HG03378 (cell line): Measurements from ENCODE around the gene POMGNT2.
"Not testable (repeated sequence)": the region's sequence is repeated elsewhere in the genome, so short reads cannot be mapped to it uniquely, and the experiment has no call there.

Source experiments
- ATAC-seq: cut with Tn5 transposase; IDR thresholded peaks from one replicate; pipeline ENCODE4 v1.9.1; 2021; ENCODE audit warnings: mild to moderate bottlenecking, moderate library complexity; ENCODE audit not compliant: unreplicated experiment

Gene POMGNT2

GRCh38 chr3:43077261-43077660 is 28.6 kb downstream of the POMGNT2 start:
- no peak for ATAC-seq

- no peak for ATAC-seq
Observed at GRCh38 chr3:43076857-43077256, 29.0 kb downstream of the POMGNT2 start.

DNA sequence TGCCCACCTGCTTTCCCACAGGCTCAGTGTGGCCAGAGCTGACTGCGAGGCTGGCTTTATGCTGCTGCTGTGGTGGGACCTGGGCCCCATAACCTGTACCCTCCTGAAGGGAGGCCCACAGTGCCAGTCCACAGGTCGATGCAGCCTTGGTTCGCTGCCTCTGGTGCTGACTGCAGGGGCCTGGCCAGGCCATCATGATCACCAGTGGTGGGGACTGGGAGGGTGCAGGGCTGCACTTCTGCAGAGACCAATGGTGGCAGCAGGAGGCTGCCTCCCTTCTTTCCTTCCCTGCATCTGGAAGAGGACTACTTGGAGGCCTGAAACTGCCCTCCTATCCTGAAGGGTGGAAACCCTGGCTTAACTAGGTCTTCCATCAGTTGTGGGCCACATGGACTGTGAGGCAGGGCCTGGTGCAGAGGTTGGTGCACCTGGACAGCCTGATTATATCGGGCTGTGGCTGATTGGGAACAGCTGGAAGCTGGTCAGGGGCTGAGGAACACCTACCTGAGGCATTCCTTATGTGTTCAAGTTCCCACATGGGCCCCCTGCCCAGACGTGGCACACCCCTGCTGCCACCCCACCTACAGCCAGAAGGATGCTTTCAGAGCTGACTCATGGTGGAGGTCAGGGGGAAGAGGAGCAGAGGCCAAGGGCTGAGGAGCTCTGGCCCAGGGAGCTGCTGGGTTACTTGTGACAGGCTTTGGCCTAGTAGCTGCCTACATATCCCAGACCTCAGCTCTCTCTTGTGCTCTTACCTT is 29.8 kb downstream of the POMGNT2 start:
- ATAC-seq: no peak

DNA sequence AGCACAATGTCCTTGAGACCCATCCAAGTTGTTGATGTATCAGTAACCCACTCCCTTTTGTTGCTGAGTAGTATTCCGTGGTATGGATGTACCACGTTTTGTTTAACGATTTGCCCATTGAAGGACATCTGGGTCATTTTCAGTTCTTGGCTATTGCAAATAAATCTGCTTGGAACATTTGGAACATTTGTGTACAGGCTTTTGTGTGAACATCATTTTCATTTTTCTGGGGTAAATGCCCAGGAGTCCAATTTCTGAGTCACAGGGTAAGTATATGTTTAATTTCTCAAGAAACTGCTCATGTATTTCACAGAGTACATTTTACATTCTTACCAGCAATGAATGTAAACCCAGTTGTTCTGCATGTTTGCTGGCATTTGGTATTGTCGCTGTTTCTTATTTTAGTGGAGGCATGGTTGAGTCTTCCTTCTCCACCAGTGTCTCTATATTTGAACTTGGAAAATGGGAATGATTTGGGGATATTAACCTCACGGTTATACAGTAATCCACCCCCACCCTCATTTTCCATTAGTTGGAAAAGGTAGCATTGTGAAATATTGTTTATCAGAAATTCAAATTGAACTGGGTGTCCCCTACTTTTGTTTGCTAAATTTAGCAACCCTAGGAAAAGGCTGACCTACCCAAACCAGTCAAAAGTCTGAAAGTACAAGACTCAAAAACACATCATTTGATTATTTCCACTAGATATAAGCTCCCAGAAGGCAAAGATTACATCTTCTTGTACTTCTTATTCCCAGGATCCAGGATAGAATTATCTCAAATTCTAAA is 30.8 kb downstream of the POMGNT2 start:
- no peak for ATAC-seq

DNA sequence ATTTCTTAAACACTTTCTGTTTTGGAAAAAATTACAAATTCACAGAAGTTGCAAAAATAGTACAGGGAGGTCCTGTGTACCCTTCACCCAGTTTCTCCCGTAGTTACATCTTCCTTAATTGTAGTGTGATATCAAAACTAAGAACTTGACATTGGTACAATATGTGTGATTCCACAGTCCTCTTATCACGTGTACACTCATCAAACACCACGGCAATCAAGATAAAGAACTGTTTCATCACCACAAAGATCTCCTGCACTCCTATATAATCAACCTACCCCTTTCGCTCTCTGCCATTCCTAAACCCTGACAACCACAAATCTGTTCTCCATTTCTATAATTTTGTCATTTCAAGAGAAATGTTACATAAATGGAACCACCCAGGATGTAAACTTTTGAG is 31.4 kb downstream of the POMGNT2 start:
- ATAC-seq: no peak

GRCh38 chr3:43073836-43074220 is 32.1 kb downstream of the POMGNT2 start:
- no peak for ATAC-seq

- ATAC-seq: no peak
Observed at GRCh38 chr3:43073116-43073835, 32.6 kb downstream of the POMGNT2 start.

DNA sequence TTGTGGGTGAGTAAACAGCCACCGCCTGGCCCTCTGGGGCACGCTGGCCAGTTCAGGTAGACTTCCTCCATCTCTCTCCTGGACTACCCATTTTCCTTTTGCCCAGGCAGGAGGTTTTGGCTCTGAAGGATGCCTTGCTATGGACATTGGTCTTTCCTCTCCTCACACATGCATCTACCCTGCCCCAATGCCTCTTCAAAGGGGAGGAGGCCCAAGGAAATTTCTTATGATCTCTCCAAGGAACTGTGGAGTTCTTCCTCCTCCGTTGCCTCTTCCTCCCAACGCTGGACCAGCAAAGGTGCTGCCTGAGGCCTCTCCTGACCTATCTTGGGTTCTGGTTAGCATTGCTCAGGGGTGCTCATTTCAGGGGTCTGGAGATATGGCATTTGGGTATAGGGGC is 33.5 kb downstream of the POMGNT2 start:
- ATAC-seq: no peak

- no peak for ATAC-seq
Observed at GRCh38 chr3:43071313-43071893, 34.5 kb downstream of the POMGNT2 start.

DNA sequence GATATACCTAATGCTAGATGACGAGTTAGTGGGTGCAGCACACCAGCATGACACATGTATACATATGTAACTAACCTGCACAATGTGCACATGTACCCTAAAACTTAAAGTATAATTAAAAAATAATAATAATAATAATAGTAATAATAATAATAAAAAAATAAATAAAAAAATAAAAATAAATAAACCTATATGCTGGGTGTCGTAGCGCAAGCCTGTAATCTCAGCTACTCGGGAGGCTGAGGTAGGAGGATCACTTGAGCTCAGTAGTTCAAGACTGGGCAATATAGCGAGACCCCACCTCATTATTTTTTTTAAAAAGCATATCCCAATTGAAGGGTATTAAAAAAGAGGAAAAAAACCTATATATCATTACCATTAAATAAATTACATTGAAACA is 35.2 kb downstream of the POMGNT2 start:
- ATAC-seq: not testable (repeated sequence)

GRCh38 chr3:43063114-43063513 is 42.8 kb downstream of the POMGNT2 start:
- no peak for ATAC-seq

DNA sequence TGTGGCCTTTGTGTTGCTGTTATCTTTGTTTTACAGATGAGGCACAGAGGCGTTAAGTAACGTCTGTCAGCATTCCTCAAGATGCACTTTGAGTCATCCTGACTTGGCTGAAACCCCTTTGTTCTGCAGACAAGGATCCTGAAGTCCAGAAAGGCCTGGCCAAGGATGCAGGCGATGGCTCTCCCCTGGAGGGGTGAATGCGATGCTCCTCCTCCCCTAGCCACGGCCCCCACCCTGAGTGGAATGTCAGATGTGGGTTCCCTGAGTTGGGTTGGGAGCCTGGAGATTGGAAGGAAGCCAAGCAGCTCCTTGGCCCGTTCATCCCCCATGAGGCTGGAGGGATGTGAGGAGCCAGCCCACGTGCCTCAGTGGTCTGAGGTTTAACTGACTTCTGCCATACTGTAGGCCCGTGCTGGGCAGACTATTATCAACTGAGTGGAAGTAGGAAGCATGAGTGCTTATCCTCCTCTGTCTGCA is 43.3 kb downstream of the POMGNT2 start:
- ATAC-seq: no peak

- no peak for ATAC-seq
Observed at GRCh38 chr3:43062040-43062563, 43.8 kb downstream of the POMGNT2 start.

GRCh38 chr3:43061101-43061895 is 44.6 kb downstream of the POMGNT2 start:
- no peak for ATAC-seq

GRCh38 chr3:43059456-43059855 is 46.4 kb downstream of the POMGNT2 start:
- no peak for ATAC-seq

DNA sequence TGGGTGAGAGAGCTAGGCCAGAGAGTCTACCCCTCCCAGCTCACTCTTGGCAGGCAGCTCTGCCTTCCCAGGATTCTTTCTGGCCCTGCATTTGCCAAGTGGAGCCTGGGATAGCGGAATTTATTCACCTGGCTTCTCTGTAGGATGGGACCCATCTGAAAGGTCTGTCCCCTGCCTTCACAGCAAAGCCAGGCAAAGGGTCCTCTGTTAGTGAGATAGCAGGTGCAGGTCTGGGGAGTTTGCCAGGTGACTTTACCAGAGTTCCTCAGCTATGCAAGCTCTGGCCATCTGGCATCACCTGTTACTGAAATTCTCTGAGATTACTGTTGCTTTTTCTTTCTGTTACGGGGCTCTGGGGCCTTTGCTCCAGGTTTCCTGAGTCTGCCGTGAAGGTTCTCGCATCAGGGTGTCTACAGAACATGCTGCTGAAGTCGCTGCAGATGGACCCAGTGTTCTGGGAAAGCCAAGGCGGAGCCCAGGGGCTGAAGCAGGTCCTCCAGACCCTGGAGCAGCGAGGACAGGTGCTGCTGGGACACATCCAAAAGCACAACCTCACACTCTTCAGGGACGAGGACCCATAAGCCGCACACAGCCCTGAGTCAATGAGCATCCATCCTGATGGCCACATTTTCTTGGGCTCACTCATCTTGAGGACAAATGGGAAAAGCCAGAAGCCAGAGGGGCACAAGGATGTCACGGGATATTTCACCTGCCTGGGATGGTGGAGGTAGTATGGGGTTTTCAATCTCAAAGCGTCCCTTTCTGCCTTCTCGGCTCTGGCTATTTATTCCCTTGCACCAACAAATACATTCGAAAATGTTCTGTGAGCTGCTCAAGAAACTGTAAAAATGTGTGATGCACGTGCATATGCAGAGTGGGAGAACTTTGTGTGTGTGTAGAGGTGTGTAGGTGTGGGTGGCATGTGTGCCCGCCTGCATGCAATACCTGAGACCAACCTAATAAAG is 49.8 kb downstream of the POMGNT2 start:
- ATAC-seq: no peak

DNA sequence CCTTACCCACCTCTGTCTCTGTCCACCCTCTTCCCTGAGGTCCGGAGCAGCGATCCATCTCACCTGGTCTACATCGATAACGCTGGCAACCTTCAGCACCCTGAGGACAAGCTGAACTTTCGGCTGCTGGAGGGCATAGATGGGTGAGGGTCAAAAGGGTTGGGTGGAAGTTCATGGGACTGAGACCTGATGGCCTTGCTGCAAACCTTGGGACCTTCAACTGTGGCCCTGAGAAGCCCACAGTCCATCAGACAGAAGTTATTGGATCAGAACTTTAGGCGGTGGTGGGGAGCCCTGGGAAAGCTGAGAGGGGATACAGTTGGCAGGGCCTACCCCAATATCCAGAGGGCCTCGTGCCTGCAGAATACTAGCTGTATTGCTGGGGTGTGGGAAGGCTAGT is 50.5 kb downstream of the POMGNT2 start:
- no peak for ATAC-seq

GRCh38 chr3:43054754-43055153 is 51.1 kb downstream of the POMGNT2 start:
- ATAC-seq: no peak

GRCh38 chr3:43053291-43053690 is 52.6 kb downstream of the POMGNT2 start:
- no peak for ATAC-seq
